OCI-LY3 (cell line): ENCODE data around the gene NXT1.
"Not testable (repeated sequence)": the region's sequence is repeated elsewhere in the genome, so short reads cannot be mapped to it uniquely, and the experiment has no call there.

Source experiments
- H2AFZ ChIP-seq: fragments of 200-600, 300-600 bp; shearing (Covaris generic); 2 replicates; pipeline ENCODE4 v1.6.0; 2014; ENCODE audit warnings: antibody characterized with exemption, low read depth, low read length
- H3K27ac ChIP-seq: fragments of 200-600, 300-600 bp; sonication (generic); 2 replicates; pipeline ENCODE4 v1.5.1; 2014; ENCODE audit warnings: mild to moderate bottlenecking, low read length, moderate library complexity, mixed read lengths
- H3K27me3 ChIP-seq: fragments of 200-600, 300-600 bp; sonication (generic); 2 replicates; pipeline ENCODE4 v1.6.1; 2014; ENCODE audit warnings: low read depth, low read length, mixed read lengths
- H3K36me3 ChIP-seq: fragments of 200-600, 300-600 bp; sonication (generic); replicated peaks from 2 replicates; pipeline ENCODE3; 2014; ENCODE audit warnings: low read depth, low read length, mixed read lengths
- H3K4me1 ChIP-seq: fragments of 300-600, 200-600 bp; sonication (generic); 2 replicates; pipeline ENCODE4 v1.6.1; 2014; ENCODE audit warnings: low read length, mixed read lengths
- H3K4me2 ChIP-seq: fragments of 200-600, 300-600 bp; sonication (generic); 2 replicates; pipeline ENCODE4 v1.6.1; 2014; ENCODE audit warnings: low read length, mixed read lengths
- H3K4me3 ChIP-seq: fragments of 300-600, 200-600 bp; sonication (generic); 2 replicates; pipeline ENCODE4 v1.5.1; 2014; ENCODE audit warnings: antibody characterized with exemption, mild to moderate bottlenecking, low read length, moderate library complexity
- H3K79me2 ChIP-seq: fragments of 300-600, 200-600 bp; shearing (Covaris generic); 2 replicates; pipeline ENCODE4 v1.6.1; 2014; ENCODE audit warnings: mild to moderate bottlenecking, low read length, mixed read lengths
- H3K9ac ChIP-seq: fragments of 300-600, 200-600 bp; shearing (Covaris generic); 2 replicates; pipeline ENCODE4 v1.6.0; 2014; ENCODE audit warnings: mild to moderate bottlenecking, low read length, moderate library complexity
- H3K9me3 ChIP-seq: fragments of 200-600, 300-600 bp; shearing (Covaris generic); 2 replicates; pipeline ENCODE4 v1.6.1; 2014; ENCODE audit warnings: low read length, mixed read lengths; ENCODE audit not compliant: insufficient read depth
- H4K20me1 ChIP-seq: fragments of 200-600, 300-600 bp; sonication (generic); 2 replicates; pipeline ENCODE4 v1.6.1; 2016; ENCODE audit warnings: low read length, mixed read lengths; ENCODE audit not compliant: insufficient read depth
- CTCF ChIP-seq: fragments of 200-600, 300-600 bp; sonication (generic); IDR thresholded peaks from 2 replicates; pipeline ENCODE4 v1.5.1; 2014; ENCODE audit warnings: antibody characterized with exemption, low read length, low read depth
- EZH2phosphoT487 ChIP-seq: fragments of 200-600 bp; shearing (Covaris generic); IDR thresholded peaks from 2 replicates; pipeline ENCODE4 v1.6.1; 2018; ENCODE audit warnings: antibody characterized with exemption, mixed run types, low read depth

Gene NXT1

DNA sequence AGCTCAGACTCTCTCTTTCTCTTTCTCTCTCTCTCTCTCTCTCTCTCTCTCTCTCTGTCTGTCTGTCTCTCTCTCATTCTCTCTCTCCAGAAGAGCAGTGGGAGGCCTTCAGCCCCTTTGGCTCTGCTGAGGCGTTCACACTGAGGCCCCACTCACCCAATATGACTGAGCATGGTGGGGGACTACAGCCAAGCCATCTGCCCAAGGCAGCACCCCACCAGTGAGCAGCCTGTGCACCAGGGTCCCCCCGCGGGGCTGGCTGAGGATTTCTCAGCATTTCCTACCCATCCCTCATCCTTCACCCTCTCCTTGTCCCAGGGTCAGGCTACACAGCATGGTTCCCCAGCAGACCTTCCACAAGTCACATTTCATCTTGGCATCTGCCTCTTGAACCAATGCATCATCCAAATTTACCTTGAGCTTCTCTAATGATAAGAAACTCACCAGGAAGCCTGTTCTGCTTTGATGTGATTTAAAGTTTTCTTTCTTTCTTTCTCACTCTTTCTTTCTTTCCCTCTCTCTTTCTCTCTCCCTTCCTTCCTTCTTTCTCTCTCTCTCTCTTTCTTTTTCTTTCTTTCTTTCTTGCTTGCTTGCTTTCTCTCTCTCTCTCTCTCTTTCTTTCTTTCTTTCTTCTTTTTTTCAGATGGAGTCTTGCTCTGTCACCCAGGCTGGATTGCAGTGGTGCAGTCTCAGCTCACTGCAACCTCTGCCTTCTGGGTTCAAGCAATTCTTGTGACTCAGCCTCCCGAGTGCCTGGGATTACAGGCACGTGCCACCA lies 47.1 kb upstream of the NXT1 start:
- Histone ChIP-seq H3K4me1 (no peaks in the 10 kb centered on the region), H3K36me3 (no peaks in the 10 kb centered on the region), H3K9ac (no peak overlapping the region), H3K27ac (no peak overlapping the region), H2AFZ (no peak overlapping the region), H3K9me3 (no peaks in the 10 kb centered on the region), H3K4me3 (no peak overlapping the region), H4K20me1 (no peaks in the 10 kb centered on the region), H3K27me3 (no peaks in the 10 kb centered on the region; the same call in 1 of the 2 replicates), H3K4me2 (no peak overlapping the region), H3K79me2 (no peaks in the 10 kb centered on the region)
- TF ChIP-seq EZH2phosphoT487 (no peak), CTCF (no peak)

DNA sequence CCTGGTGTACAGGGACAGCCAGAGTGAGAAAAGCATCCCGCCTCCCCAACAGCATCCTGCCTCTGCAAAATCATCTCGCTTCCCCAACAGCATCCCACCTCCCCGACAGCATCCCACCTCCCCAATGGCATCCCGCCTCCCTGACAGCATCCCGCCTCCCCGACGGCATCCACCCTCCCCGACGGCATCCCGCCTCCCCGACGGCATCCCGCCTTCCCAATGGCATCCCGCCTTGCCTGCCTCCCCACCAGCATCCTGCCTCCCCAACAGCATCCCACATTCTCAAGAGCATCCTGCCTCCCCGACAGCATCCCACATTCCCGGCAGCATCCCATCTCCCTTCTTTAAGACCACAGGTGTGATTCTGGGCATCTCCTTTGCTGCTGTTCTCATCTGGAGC lies 46.0 kb upstream of the NXT1 start:
- no peak overlapping the region for H3K4me3 ChIP-seq
- no peaks in the 10 kb centered on the region for H3K9me3 ChIP-seq
- H3K9ac ChIP-seq: no peak overlapping the region
- H3K79me2 ChIP-seq: no peaks in the 10 kb centered on the region
- TF ChIP-seq EZH2phosphoT487: no peak
- TF ChIP-seq CTCF: no peak
- no peak overlapping the region for H2AFZ ChIP-seq
- H3K27ac ChIP-seq: no peak overlapping the region
- no peaks in the 10 kb centered on the region for H4K20me1 ChIP-seq
- H3K4me2 ChIP-seq: no peak overlapping the region
- no peaks in the 10 kb centered on the region for H3K36me3 ChIP-seq
- no peaks in the 10 kb centered on the region for H3K4me1 ChIP-seq
- H3K27me3 ChIP-seq: no peaks in the 10 kb centered on the region

GRCh38 chr20:23305098-23305497 lies 45.5 kb upstream of the NXT1 start:
- Histone ChIP-seq H3K9me3 (no peaks in the 10 kb centered on the region), H2AFZ (no peak overlapping the region), H3K9ac (no peak overlapping the region), H4K20me1 (no peaks in the 10 kb centered on the region), H3K27me3 (no peaks in the 10 kb centered on the region), H3K36me3 (no peaks in the 10 kb centered on the region), H3K4me1 (no peaks in the 10 kb centered on the region), H3K79me2 (no peaks in the 10 kb centered on the region), H3K4me2 (no peak overlapping the region), H3K27ac (no peak overlapping the region), H3K4me3 (no peak overlapping the region)
- TF ChIP-seq CTCF (no peak), EZH2phosphoT487 (no peak)

DNA sequence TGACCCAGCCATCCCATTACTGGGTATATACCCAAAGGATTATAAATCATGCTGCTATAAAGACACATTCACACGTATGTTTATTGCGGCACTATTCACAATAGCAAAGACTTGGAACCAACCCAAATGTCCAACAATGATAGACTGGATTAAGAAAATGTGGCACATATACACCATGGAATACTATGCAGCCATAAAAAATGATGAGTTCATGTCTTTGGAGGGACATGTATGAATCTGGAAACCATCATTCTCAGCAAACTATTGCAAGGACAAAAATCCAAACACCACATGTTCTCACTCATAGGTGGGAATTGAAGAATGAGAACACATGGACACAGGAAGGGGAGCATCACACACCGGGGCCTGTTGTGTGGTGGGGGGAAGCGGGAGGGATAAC lies 43.2 kb upstream of the NXT1 start:
- H3K27ac ChIP-seq, H3K79me2 ChIP-seq, H3K9ac ChIP-seq, H2AFZ ChIP-seq, H3K4me3 ChIP-seq, H3K9me3 ChIP-seq, H3K4me2 ChIP-seq, H4K20me1 ChIP-seq, H3K27me3 ChIP-seq, H3K36me3 ChIP-seq, H3K4me1 ChIP-seq: not testable (repeated sequence)
